NT2/D1 (cell line): ENCODE data around the gene CBLB.

ENCODE experiments used
- SUZ12 ChIP-seq: IDR thresholded peaks from 2 replicates; pipeline ENCODE4 v1.6.1; 2011; ENCODE audit not compliant: insufficient read length, insufficient read depth; ENCODE audit errors: extremely low read depth
- YY1 ChIP-seq: IDR thresholded peaks from 2 replicates; pipeline ENCODE4 v1.6.1; 2011; ENCODE audit not compliant: insufficient read length, insufficient read depth

- no peak for TF ChIP-seq YY1
- TF ChIP-seq SUZ12, result no peak
Measured at GRCh38 chr3:105715372-105715771, 153.4 kb downstream of the CBLB start.
